ENCODE data around the gene PLIN5.

The PLIN5 gene

GRCh38 chr19:4521170-4521887 lies 13.7 kb downstream of the PLIN5 start:
- no peak for DNase-seq

DNA sequence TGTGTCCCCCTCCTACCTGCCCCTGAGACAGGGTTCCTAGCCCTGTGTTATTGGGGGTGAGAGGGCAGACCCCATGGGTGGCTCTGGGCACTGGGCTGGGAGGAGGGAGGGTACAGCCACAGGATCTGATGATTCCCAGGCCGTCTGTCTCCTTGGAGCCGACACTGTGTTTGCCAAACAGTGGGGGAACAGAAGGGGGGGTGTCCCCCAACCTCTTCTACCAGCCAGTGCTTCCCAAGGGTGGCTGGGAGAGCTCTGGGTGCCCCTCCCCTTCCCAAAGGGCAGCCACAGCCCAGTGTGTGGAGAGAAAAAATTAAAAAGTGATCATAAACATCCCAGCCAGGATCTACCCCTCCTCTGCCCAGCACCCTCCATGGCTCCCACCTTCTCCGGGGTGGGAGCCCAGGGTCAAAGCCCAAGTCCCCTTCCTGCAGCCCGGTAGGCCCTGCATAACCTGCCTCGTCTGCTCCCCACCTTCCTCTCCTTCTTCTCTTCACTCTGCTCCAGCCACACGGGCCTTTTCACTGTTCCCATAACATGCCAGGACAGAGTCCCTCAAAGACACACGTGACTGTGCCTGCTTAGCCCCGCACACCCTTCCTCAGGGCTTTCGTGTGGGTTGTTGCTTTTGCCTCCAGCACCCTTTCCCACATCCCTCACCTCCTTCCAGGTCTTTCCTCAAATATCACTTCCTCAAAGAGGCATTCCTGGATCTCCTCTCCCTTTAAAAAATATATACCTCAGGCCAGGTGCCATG lies 15.3 kb downstream of the PLIN5 start:
- DNase-seq = no peak

GRCh38 chr19:4519172-4519496 lies 15.9 kb downstream of the PLIN5 start:
- no peak for DNase-seq

GRCh38 chr19:4518345-4519171 lies 16.5 kb downstream of the PLIN5 start, which contains the start of gene PLIN4:
TSS of gene PLIN4 (minus strand) at chr19:4518486. CDS start at chr19:4518272, 214 bp downstream.
- no peak for DNase-seq

DNA sequence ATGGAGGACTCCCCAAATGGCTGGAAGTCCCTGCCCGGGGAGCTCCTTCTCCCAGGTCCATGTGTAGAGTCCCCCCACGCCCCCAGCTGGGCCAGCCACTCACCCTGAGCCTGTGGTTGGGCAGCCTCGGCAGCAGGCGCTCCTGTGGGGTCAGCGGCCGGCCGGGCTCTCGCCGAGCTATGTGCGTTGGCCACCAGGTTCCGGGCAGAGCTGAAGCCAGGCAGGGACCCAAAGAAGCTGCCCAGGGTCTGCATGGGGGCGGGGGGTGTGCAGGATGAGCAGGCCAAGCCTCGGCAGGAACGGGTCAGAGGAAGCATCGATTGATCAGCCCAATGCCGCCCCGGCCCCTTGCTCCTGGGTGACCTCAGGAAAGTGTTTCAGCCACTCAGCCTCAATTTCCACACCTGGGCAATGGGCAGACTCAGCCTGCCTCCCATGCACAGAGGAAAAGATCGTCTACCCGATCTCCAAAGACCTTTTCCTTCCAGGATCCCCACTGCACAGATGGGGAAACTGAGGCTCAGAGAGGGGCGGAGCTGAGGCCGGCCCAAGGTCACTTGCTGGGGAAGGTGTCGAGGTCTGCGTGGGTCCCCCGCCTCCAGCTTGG lies 17.5 kb downstream of the PLIN5 start:
- no peak for DNase-seq

DNA sequence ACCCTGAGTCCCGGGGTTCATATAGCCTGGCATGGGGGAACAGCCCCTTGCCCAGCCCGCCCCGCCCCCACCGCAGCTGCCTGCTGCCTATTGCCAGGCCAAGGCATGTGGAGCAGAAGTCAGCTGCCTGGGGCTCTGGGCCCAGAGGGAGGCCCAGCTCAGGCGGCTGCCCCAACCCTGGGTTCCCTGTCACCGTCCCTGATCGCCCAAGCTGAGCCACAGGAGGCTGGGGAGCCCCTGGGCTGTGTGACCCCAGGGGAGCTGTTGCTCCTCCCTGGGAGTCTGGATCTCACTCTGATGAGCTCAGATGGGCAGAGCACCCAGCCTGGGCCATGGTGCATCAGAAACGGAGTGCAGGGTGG lies 18.1 kb downstream of the PLIN5 start:
- no peak for DNase-seq

- no peak for DNase-seq
Measured at GRCh38 chr19:4516199-4516938, 18.7 kb downstream of the PLIN5 start.

GRCh38 chr19:4515732-4516131 lies 19.3 kb downstream of the PLIN5 start:
- no peak for DNase-seq

- DNase-seq = no peak
Measured at GRCh38 chr19:4513248-4513647, 21.8 kb downstream of the PLIN5 start.

GRCh38 chr19:4512070-4512469 lies 23.0 kb downstream of the PLIN5 start:
- no peak for DNase-seq

GRCh38 chr19:4511300-4512054 lies 23.5 kb downstream of the PLIN5 start:
- DNase-seq = no peak

GRCh38 chr19:4510435-4511255 lies 24.4 kb downstream of the PLIN5 start:
- no peak for DNase-seq

- no peak for DNase-seq
Measured at GRCh38 chr19:4508698-4509097, 26.3 kb downstream of the PLIN5 start.

DNA sequence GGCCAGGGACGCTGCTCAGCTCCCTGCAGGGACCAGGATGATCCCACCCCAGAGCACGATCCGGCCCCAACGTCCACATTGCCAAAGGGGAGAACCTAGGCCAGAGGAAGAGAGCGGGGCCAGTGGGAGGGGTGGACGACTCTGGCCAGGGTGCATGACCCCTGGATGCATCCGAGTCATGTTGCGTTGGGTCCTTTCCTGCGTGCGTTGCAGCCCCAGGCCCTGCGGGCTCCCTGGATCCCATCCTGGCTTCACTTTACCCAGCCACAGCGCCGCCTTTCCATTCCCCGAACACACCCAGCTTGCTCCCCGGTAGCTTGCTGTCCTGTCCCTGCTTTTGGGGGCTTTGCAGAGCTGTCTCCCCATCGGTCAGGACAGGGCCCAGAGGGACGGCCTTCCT lies 27.2 kb downstream of the PLIN5 start:
- no peak for DNase-seq

- DNase-seq = no peak
Measured at GRCh38 chr19:4507150-4507452, 27.9 kb downstream of the PLIN5 start.

GRCh38 chr19:4506449-4507149 lies 28.4 kb downstream of the PLIN5 start:
- peak; percentile 35 for DNase-seq

DNA sequence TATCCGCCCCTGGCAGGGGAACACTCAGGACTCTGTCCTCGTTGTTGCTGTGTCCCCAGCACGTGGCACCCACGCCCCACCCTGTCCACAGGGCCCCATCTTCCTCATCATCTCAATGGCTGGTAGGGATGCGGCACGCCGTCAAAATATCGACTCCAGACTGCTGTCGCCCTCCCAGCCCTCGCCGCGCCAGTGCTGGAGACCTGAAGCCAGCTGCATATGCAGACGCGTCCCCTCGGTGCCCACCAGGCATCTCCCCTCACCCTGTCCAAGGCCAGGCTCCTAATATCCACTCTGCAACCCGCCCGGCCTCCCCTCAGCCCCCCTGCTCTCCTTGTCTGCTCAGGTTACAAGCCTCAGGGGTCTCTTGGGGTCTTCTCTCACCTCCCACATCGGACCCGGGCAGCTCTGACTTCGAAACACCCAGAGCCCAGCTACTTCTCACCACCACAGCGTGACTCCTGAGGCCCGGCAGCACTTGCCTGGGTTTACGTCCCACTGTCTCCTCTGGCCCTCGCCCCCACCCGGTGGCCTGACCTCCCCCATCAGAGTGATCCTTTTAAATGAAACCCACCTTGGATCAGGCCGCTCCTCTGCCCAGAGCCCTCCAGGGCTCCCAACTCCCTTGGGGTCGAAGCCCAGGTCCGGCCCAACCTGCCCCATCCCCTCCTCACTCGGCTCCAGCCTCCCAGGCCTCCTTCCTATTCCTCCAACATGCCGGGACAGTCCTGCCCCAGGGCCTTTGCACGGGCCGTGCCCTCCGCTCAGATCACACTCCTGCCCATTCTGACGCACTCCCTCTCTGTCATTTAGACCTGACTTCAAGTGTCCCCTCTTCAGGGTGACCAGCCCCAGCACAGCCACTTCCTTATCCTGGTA lies 29.2 kb downstream of the PLIN5 start:
- no peak for DNase-seq

GRCh38 chr19:4504891-4505569 lies 30.0 kb downstream of the PLIN5 start:
- DNase-seq = no peak

DNA sequence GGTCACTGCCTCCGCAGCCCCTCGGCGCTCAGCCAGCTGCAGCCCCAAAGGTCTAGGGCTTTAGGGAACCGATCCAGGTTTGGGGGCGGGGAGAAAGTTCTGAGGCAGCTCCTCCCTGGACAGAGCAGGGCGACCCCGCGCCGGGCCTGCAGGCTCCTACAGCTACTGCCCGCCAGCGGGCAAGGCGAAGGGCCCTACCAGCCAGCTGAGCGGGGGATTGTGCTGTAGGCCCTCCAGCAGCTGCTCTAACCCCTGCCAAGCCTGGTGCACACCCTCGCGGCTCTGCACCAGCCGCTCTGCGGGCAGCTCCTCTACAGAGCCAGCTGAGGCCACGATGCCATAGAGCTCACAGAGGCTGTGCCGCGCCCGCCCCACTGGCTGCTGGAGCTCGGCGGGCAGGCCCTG lies 30.7 kb downstream of the PLIN5 start:
- no peak for DNase-seq

Measured in GDM1 (cell line).